Hematopoietic multipotent progenitor cell treated with erythropoietin and hydrocortisone succinate and interleukin-3 and kit ligand, for 8 days (in vitro differentiated cells): ENCODE data around the gene TNN.
"Not testable (repeated sequence)": the region's sequence is repeated elsewhere in the genome, so short reads cannot be mapped to it uniquely, and the experiment has no call there.

Source experiments
- DNase-seq: peaks from one replicate; pipeline ENCODE4 v3.0.0-alpha.2; 2015

TNN gene, protein sequence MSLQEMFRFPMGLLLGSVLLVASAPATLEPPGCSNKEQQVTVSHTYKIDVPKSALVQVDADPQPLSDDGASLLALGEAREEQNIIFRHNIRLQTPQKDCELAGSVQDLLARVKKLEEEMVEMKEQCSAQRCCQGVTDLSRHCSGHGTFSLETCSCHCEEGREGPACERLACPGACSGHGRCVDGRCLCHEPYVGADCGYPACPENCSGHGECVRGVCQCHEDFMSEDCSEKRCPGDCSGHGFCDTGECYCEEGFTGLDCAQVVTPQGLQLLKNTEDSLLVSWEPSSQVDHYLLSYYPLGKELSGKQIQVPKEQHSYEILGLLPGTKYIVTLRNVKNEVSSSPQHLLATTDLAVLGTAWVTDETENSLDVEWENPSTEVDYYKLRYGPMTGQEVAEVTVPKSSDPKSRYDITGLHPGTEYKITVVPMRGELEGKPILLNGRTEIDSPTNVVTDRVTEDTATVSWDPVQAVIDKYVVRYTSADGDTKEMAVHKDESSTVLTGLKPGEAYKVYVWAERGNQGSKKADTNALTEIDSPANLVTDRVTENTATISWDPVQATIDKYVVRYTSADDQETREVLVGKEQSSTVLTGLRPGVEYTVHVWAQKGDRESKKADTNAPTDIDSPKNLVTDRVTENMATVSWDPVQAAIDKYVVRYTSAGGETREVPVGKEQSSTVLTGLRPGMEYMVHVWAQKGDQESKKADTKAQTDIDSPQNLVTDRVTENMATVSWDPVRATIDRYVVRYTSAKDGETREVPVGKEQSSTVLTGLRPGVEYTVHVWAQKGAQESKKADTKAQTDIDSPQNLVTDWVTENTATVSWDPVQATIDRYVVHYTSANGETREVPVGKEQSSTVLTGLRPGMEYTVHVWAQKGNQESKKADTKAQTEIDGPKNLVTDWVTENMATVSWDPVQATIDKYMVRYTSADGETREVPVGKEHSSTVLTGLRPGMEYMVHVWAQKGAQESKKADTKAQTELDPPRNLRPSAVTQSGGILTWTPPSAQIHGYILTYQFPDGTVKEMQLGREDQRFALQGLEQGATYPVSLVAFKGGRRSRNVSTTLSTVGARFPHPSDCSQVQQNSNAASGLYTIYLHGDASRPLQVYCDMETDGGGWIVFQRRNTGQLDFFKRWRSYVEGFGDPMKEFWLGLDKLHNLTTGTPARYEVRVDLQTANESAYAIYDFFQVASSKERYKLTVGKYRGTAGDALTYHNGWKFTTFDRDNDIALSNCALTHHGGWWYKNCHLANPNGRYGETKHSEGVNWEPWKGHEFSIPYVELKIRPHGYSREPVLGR (N-terminal part only)

DNA sequence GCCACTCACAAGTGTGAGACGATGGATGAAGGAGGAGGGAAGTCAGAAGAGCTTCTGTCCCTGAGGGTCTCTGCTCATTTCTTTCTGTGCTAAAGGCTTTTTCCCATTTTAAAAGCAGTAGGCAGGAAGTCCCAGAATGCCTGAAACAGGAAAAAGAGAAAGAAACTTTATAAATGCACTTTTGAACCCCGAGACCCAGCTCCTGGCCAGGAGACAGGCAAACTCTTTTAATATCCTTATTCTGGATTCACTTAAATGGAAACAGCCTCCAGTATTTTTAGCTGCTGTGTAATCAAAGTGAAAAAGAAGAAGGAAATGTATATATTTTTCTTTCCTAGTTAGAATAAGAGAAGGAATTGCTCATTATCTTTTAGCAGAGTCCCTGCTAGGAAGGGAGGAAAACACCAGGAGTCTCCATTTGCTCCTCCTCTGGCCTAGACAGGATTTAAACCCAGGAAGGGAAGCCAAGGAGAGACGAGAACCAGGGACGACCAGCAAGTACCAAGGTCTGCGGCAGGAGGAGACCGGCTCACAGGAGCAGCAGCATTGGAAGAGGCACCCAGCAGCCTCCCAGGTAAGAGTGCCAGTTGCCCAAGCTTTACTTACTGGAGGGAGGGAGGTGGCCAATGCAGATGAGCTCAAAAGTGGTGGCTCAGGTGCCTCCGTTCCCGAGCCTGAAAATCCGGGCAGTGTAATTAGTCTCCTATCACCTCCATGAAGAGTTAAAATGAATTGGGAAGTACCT is at the start of gene TNN:
TSS of gene TNN (plus strand) at position 472 of the 745 bp plus-strand sequence. CDS start 9,586 bp downstream, outside the sequence.
- no peak for DNase-seq

DNA sequence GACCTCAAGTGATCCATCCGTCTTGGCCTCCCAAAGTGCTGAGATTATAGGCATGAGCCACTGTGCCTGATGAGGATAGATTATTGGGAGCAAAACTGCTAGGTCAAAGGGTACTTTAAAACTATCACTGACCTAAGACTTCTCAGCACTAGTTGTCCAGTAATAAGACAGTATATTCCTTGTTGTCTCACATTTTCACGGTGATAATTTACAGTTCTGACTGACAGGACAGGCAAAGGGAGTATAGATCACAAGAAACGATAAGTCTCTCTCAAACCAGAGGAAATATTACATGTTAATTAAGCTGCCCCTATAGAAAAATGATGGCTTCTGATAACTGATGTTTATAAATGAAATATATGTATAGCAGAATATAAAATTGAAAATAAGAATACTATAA is 48.1 kb upstream of the TNN start:
- DNase-seq: no peak

DNA sequence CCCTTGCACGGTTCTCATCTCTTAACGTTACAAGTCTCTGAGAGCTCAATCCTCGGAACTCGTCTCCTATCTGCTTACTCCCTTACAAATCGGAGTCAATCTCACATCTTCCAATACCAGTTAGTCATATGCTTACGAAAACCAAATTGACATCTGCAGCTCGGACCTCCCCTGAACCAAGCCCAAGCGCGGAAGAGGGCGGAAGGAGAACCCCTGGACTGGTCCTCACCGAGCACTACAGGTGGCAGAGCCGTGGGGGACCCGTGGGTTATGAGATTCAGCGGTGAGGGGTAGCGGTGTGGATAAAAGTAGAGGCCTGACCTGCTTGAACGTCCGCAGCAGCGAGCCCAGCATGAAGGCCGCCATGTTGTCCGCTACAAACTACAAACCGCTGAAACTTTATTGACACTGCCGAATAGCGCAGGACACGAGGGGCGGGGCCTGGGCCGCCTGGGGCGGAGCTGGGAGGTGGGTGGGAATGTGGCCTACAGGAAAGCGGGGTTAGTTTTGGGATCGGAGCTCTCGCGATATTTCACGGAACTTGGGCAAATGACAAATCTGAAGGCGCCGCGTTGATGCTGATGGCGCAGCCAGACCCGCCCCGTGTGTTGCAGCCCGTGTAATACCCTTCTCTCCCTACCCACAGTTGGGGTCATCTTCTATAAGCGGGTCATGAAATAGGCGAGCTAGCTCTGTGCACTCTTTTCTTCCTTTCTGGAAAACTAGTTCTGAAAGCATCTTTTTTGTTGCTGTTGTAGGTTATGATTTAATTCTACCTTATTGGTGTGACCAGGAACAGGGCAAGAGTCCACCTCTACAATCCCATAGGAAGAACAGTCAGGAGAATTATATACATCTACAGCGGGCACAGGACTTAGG is 44.4 kb upstream of the TNN start, which contains the start of gene MRPS14:
TSS of gene MRPS14 (minus strand) at position 383 of the 879 bp plus-strand sequence. CDS start at position 366, 17 bp downstream.
- DNase-seq: peak; percentile 97

GRCh38 chr1:175023922-175024242 is 43.8 kb upstream of the TNN start:
- not testable (repeated sequence) for DNase-seq

DNA sequence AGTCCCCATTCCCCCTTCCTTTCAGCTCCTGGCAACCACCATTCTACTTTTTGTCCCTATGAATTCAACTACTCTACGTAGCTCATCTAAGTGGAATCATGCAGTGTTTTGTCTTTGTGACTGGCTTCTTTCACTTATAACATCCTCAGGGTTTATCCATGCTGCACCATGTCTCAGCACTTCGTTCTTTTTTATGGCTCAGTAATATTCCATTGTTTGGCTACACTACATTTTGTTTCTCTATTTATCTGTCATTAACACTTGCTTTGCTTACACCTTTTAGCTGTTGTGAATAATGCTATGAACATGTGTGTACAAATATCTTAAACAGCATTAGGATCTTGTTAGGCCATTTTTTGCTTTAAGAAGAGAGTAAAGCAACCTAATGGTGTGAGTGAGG is 42.9 kb upstream of the TNN start:
- DNase-seq: no peak

- no peak for DNase-seq
Observed at GRCh38 chr1:175033953-175034352, 33.7 kb upstream of the TNN start.

DNA sequence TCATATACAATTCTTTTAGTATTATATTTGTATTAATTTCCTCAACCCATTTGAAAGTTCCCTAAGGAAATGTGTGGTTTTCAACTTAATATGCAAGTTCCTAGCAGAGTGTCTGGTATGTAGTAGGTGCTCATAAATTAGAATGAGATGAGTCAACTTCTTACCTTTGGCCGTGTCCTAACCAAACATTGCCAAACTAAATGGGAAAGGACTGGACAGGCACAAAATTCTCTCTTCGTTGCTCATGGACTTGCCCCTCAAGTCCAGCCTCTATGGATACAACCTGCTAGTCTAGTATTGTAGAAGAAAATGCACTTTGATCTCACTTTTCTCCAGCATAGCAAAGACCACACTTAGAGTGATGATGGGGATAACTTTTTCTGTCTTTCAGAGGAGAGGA is 32.9 kb upstream of the TNN start:
- DNase-seq: no peak

- no peak for DNase-seq
Observed at GRCh38 chr1:175035865-175036264, 31.8 kb upstream of the TNN start.

DNA sequence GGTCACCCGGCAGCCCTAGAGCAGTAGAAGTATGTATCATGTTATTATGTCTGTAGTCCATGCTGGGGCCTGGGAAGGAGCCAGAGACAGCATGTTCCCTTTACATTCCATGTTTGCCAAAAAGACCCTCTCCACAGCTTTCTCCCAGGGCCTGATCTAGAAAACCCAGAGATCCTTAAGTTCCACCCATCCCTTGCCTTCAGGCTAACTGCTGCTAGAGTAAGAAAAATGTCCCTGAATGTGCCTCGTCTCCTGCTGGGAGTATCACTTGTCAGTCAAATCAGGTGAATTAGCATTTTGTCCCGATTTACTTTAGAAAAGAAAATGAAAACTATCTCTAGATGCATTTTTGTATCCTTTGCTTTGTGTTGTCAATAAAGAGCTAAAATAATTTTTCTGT is 31.2 kb upstream of the TNN start:
- DNase-seq: no peak

DNA sequence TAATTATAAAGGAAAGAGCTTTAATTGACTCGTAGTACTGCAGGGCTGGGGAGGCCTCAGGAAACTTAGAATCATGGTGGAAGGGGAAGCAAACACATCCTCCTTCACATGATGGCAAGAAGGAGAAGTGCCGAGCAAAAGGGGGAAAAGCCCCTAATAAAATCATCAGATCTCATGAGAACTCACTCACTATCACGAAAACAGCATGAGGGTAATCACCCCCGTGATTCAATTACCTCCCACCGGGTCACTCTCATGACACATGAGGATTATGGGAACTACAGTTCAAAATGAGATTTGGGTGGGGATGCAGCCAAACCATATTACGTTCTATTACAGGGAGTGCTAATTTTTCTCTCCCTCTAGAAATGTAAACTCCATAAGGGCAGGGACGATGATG is 30.2 kb upstream of the TNN start:
- DNase-seq: no peak

- DNase-seq: no peak
Observed at GRCh38 chr1:175040324-175040879, 27.2 kb upstream of the TNN start.

GRCh38 chr1:175042650-175043049 is 25.0 kb upstream of the TNN start:
- DNase-seq: no peak

DNA sequence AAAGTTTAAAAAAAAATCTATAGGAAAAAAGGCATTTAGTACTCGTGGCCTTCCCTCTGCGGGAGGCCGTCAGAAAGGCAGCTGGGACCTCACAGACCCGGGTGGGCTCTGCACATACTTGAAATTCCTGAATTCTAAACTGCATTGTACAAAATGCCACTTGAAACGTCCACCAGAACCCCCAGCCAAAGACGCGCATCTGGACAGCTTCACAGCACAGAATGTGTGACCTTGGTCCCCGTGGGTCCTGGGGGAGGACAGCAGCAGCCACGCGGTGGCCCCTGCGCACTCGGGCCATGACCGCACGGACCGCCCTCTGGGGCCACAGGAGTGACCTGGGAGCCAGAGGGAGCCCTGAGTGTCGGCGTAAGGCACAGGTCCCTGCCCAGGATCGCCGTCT is 23.8 kb upstream of the TNN start:
- DNase-seq: no peak

GRCh38 chr1:175044591-175044990 is 23.0 kb upstream of the TNN start:
- not testable (repeated sequence) for DNase-seq

GRCh38 chr1:175045097-175045496 is 22.5 kb upstream of the TNN start:
- DNase-seq: no peak

GRCh38 chr1:175045519-175045918 is 22.1 kb upstream of the TNN start:
- no peak for DNase-seq

GRCh38 chr1:175050992-175051391 is 16.6 kb upstream of the TNN start:
- no peak for DNase-seq

- no peak for DNase-seq
Observed at GRCh38 chr1:175054736-175055135, 12.9 kb upstream of the TNN start.

GRCh38 chr1:175062339-175062738 is 5.3 kb upstream of the TNN start:
- no peak for DNase-seq

DNA sequence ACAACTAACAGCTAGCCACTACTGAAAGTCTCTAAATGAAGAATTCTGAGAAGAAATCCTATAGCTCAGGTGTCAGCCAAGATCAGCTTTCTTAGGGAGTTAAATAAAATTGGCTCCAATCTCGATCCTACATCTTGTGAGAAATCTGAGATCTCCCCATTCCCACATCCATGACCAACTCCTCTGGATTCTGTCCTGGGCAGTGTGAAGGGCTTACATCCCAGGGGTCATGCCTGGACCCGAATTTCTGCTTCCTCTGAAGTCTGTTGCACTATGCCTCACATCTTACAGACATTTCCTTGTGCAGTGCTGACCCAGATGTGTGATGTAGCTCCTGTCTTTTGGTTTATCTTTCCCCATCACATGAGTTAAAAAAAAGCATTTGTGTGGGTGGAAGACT is 4.8 kb upstream of the TNN start:
- no peak for DNase-seq

- DNase-seq: no peak
Observed at GRCh38 chr1:175070818-175071217, 3.2 kb downstream of the TNN start.
